ENCODE data around the gene TMEM218.
"Not testable (repeated sequence)": the region's sequence is repeated elsewhere in the genome, so short reads cannot be mapped to it uniquely, and the experiment has no call there.

Gene TMEM218

GRCh38 chr11:125070699-125071254 lies 40.6 kb downstream of the TMEM218 start:
- H3K4me3 ChIP-seq (ENCODE audit: low read length): no peak overlapping the region
- TF ChIP-seq ZNF274 (IDR thresholded peaks at IDR 0.05; ENCODE audit: low read depth, low read length): no peak

- no peak for TF ChIP-seq ZNF274 (IDR thresholded peaks at IDR 0.05; ENCODE audit: low read depth, low read length)
- H3K4me3 ChIP-seq (ENCODE audit: low read length): no peak overlapping the region
Measured at GRCh38 chr11:125069796-125070195, 41.6 kb downstream of the TMEM218 start.

- TF ChIP-seq ZNF274 (IDR thresholded peaks at IDR 0.05; ENCODE audit: low read depth, low read length): no peak
- H3K4me3 ChIP-seq (ENCODE audit: low read length): no peak overlapping the region
Measured at GRCh38 chr11:125069008-125069407, 42.4 kb downstream of the TMEM218 start.

GRCh38 chr11:125068368-125068767 lies 43.1 kb downstream of the TMEM218 start:
- TF ChIP-seq ZNF274 (IDR thresholded peaks at IDR 0.05; ENCODE audit: low read depth, low read length): no peak
- no peak overlapping the region for H3K4me3 ChIP-seq (ENCODE audit: low read length)

- TF ChIP-seq ZNF274 (IDR thresholded peaks at IDR 0.05; ENCODE audit: low read depth, low read length): no peak
- H3K4me3 ChIP-seq (ENCODE audit: low read length): peak overlapping the region; percentile 67; the same call in 1 of the 2 replicates
Measured at GRCh38 chr11:125064070-125064469, 47.4 kb downstream of the TMEM218 start.

- peak overlapping the region; percentile 67; the same call in 1 of the 2 replicates for H3K4me3 ChIP-seq (ENCODE audit: low read length)
- no peak for TF ChIP-seq ZNF274 (IDR thresholded peaks at IDR 0.05; ENCODE audit: low read depth, low read length)
Measured at GRCh38 chr11:125063429-125064043, 47.9 kb downstream of the TMEM218 start.

GRCh38 chr11:125062931-125063428 lies 48.4 kb downstream of the TMEM218 start, which contains the start of gene SLC37A2:
SLC37A2 (plus strand) TSS chr11:125063305; CDS start chr11:125063368, 63 bp downstream.
- peak within 1 kb of the TSS; percentile 67; the same call in 1 of the 2 replicates for H3K4me3 ChIP-seq (ENCODE audit: low read length)
- TF ChIP-seq ZNF274 (IDR thresholded peaks at IDR 0.05; ENCODE audit: low read depth, low read length): no peak

GRCh38 chr11:125062218-125062930 lies 49.1 kb downstream of the TMEM218 start:
- peak overlapping the region; percentile 67; the same call in 1 of the 2 replicates for H3K4me3 ChIP-seq (ENCODE audit: low read length)
- no peak for TF ChIP-seq ZNF274 (IDR thresholded peaks at IDR 0.05; ENCODE audit: low read depth, low read length)

GRCh38 chr11:125061281-125061680 lies 50.1 kb downstream of the TMEM218 start:
- TF ChIP-seq ZNF274 (IDR thresholded peaks at IDR 0.05; ENCODE audit: low read depth, low read length): no peak
- no peak overlapping the region for H3K4me3 ChIP-seq (ENCODE audit: low read length)

- no peak overlapping the region for H3K4me3 ChIP-seq (ENCODE audit: low read length)
- no peak for TF ChIP-seq ZNF274 (IDR thresholded peaks at IDR 0.05; ENCODE audit: low read depth, low read length)
Measured at GRCh38 chr11:125057693-125058016, 53.8 kb downstream of the TMEM218 start.

GRCh38 chr11:125056931-125057692 lies 54.3 kb downstream of the TMEM218 start:
- no peak overlapping the region for H3K4me3 ChIP-seq (ENCODE audit: low read length)
- TF ChIP-seq ZNF274 (IDR thresholded peaks at IDR 0.05; ENCODE audit: low read depth, low read length): no peak

- H3K4me3 ChIP-seq (ENCODE audit: low read length): not testable (repeated sequence)
Measured at GRCh38 chr11:125056111-125056510, 55.3 kb downstream of the TMEM218 start.

GRCh38 chr11:125055107-125055715 lies 56.2 kb downstream of the TMEM218 start:
- TF ChIP-seq ZNF274 (IDR thresholded peaks at IDR 0.05; ENCODE audit: low read depth, low read length): no peak
- H3K4me3 ChIP-seq (ENCODE audit: low read length): no peak overlapping the region

- no peak for TF ChIP-seq ZNF274 (IDR thresholded peaks at IDR 0.05; ENCODE audit: low read depth, low read length)
- no peak overlapping the region for H3K4me3 ChIP-seq (ENCODE audit: low read length)
Measured at GRCh38 chr11:125053167-125053566, 58.3 kb downstream of the TMEM218 start.

All from GM08714 (cell line).